ENCODE measurements around the gene IMMP2L. TPM values are rescaled to one million over a fixed set of nuclear protein-coding genes. Genes with fewer than 3 reads are reported as not detected.

IMMP2L gene
- total and polyA plus RNA-seq, 4 donors: 7.3 to 21.1 (median 12.4) TPM

DNA sequence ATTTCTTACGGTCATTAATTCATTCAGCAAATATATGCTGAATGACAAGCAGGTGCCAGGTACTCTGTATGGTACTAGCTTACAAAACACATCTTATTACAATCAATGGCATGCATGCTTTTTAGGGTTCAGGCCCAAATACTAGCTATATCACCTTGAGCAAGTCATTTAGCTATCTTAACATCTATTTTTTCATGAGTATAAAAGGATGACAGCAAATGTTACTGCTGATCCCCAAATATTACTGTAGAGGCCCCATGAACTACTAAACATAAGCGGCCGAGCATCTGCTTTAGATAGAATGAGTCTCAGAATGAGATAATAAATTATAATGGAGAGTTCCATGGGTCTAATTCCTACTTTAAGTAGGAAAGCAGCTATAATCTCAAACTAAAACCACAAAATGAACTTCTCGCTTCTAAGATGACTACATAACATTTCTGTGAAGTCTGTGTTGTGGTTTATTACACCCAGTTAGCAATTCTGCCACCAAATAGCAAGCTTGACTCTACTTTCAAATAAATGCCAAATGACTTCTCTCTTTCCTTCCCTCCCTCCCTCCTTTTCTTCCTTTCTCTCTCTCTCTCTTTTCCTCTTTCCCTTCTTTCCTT lies 585.1 kb downstream of the IMMP2L start:
- no peak overlapping the region for H3K27ac ChIP-seq (ENCODE audit: low read depth in 1 of 2, low read length in 2 of 2)

DNA sequence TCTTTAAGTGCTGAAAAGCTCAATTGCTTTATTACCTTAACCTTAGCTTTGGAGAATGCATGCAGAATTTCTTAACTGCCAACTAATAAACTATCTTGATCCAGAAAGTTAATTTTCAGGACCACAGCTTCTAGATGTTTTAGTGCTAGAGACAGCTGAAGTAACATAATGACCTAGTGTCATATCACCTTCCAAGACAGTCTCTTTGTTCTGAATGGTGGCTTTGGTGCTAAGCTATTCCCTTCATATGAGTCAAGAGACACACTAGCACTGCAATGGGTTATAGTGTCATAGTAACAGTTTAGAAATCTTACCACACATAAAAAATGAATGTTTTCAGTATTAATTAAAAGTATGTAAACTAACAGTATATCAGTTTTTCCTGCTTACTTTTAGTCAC lies 586.8 kb downstream of the IMMP2L start:
- no peak overlapping the region for H3K4me3 ChIP-seq (ENCODE audit: low read depth in 1 of 3, low read length in 3 of 3)
- no peak overlapping the region for H3K27ac ChIP-seq (ENCODE audit: low read depth in 1 of 2, low read length in 2 of 2)
- TF ChIP-seq, protein P1, sequence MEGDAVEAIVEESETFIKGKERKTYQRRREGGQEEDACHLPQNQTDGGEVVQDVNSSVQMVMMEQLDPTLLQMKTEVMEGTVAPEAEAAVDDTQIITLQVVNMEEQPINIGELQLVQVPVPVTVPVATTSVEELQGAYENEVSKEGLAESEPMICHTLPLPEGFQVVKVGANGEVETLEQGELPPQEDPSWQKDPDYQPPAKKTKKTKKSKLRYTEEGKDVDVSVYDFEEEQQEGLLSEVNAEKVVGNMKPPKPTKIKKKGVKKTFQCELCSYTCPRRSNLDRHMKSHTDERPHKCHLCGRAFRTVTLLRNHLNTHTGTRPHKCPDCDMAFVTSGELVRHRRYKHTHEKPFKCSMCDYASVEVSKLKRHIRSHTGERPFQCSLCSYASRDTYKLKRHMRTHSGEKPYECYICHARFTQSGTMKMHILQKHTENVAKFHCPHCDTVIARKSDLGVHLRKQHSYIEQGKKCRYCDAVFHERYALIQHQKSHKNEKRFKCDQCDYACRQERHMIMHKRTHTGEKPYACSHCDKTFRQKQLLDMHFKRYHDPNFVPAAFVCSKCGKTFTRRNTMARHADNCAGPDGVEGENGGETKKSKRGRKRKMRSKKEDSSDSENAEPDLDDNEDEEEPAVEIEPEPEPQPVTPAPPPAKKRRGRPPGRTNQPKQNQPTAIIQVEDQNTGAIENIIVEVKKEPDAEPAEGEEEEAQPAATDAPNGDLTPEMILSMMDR (IDR thresholded peaks at IDR 0.05; ENCODE audit: low read depth, low read length, missing input control): no peak
- TF ChIP-seq YY1 (IDR thresholded peaks at IDR 0.05): no peak
- TF ChIP-seq, protein P2, sequence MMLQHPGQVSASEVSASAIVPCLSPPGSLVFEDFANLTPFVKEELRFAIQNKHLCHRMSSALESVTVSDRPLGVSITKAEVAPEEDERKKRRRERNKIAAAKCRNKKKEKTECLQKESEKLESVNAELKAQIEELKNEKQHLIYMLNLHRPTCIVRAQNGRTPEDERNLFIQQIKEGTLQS (IDR thresholded peaks at IDR 0.05): no peak
- TF ChIP-seq FOXA1 (IDR thresholded peaks at IDR 0.05): no peak
- TF ChIP-seq HNF4A (conservative IDR thresholded peaks at IDR 0.05): no peak
- H3K36me3 ChIP-seq (ENCODE audit: control insufficient read depth in 4 of 4, insufficient read depth in 3 of 4, low read depth in 1 of 4, low read length in 3 of 4): no peaks in the 10 kb centered on the region
- H3K9ac ChIP-seq (ENCODE audit: low read depth in 1 of 2, low read length in 2 of 2): no peak overlapping the region
- H3K9me3 ChIP-seq (ENCODE audit: control insufficient read depth in 4 of 4, low read length in 3 of 4): no peaks in the 10 kb centered on the region
- no peaks in the 10 kb centered on the region for H3K4me1 ChIP-seq (ENCODE audit: control insufficient read depth in 4 of 4, insufficient read depth in 4 of 4, low read length in 3 of 4)
- no peaks in the 10 kb centered on the region for H3K27me3 ChIP-seq (ENCODE audit: control insufficient read depth in 4 of 4, insufficient read depth in 4 of 4, low read length in 3 of 4)
- no peak for DNase-seq (ENCODE audit: low spot score)

More for the DNA sequence above, 585.1 kb downstream of the IMMP2L start:
- no peak for DNase-seq (ENCODE audit: low spot score)
- H3K9ac ChIP-seq (ENCODE audit: low read depth in 1 of 2, low read length in 2 of 2): no peak overlapping the region
- TF ChIP-seq, protein P1 (IDR thresholded peaks at IDR 0.05; ENCODE audit: low read depth, low read length, missing input control): no peak
- TF ChIP-seq RXRA (IDR thresholded peaks at IDR 0.05) (no peak), YY1 (IDR thresholded peaks at IDR 0.05) (no peak), SP1 (IDR thresholded peaks at IDR 0.05) (no peak), FOXA2 (IDR thresholded peaks at IDR 0.05) (no peak), HNF4G (IDR thresholded peaks at IDR 0.05) (no peak), NR2F2 (IDR thresholded peaks at IDR 0.05) (no peak), RAD21 (IDR thresholded peaks at IDR 0.05) (no peak), EGR1 (IDR thresholded peaks at IDR 0.05; ENCODE audit: low read depth in 2 of 2) (no peak), GABPA (IDR thresholded peaks at IDR 0.05 in 1 of 2, conservative IDR thresholded peaks at IDR 0.05 in 1 of 2) (no peak), FOXA1 (IDR thresholded peaks at IDR 0.05) (no peak)
- TF ChIP-seq, protein P3, sequence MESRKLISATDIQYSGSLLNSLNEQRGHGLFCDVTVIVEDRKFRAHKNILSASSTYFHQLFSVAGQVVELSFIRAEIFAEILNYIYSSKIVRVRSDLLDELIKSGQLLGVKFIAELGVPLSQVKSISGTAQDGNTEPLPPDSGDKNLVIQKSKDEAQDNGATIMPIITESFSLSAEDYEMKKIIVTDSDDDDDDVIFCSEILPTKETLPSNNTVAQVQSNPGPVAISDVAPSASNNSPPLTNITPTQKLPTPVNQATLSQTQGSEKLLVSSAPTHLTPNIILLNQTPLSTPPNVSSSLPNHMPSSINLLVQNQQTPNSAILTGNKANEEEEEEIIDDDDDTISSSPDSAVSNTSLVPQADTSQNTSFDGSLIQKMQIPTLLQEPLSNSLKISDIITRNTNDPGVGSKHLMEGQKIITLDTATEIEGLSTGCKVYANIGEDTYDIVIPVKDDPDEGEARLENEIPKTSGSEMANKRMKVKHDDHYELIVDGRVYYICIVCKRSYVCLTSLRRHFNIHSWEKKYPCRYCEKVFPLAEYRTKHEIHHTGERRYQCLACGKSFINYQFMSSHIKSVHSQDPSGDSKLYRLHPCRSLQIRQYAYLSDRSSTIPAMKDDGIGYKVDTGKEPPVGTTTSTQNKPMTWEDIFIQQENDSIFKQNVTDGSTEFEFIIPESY (IDR thresholded peaks at IDR 0.05): no peak
- TF ChIP-seq, protein P2 (IDR thresholded peaks at IDR 0.05): no peak
- H3K36me3 ChIP-seq (ENCODE audit: control insufficient read depth in 4 of 4, insufficient read depth in 3 of 4, low read depth in 1 of 4, low read length in 3 of 4): no peaks in the 10 kb centered on the region
- WGBS: 93% methylated on average over 4 of the region's 4 CpGs
- H3K4me3 ChIP-seq (ENCODE audit: low read depth in 1 of 3, low read length in 3 of 3): no peak overlapping the region
- no peaks in the 10 kb centered on the region for H3K4me1 ChIP-seq (ENCODE audit: control insufficient read depth in 4 of 4, insufficient read depth in 4 of 4, low read length in 3 of 4)
- no peaks in the 10 kb centered on the region for H3K9me3 ChIP-seq (ENCODE audit: control insufficient read depth in 4 of 4, low read length in 3 of 4)
- H3K27me3 ChIP-seq (ENCODE audit: control insufficient read depth in 4 of 4, insufficient read depth in 4 of 4, low read length in 3 of 4): no peaks in the 10 kb centered on the region

Data from liver (tissue), 9 donors.